T-helper 2 cell treated with Interferon-gamma antibody and Interleukin-4, amounts not matched to agents 100 ng/mL and 5 ng/mL, for 36 hours (primary cell): ENCODE results near the gene ARHGEF19. TPM values are rescaled to one million over a fixed set of nuclear protein-coding genes. Genes with fewer than 3 reads are reported as not detected.
"Not testable (repeated sequence)": the region's sequence is repeated elsewhere in the genome, so short reads cannot be mapped to it uniquely, and the experiment has no call there.

Experiments
- intact Hi-C: fragments of 100-400 bp; cut with micrococcal nuclease; formaldehyde crosslinking; loops from one replicate; pipeline ENCODE4 v1.15.1; 2023
- total RNA-seq: library from RNA; stranded (reverse); gene quantifications from 2 replicates; pipeline ENCODE4 v1.2.3, GENCODE V29; 2022

The ARHGEF19 gene
- 9.5 and 10.1 TPM in 2 replicates for total RNA-seq

DNA sequence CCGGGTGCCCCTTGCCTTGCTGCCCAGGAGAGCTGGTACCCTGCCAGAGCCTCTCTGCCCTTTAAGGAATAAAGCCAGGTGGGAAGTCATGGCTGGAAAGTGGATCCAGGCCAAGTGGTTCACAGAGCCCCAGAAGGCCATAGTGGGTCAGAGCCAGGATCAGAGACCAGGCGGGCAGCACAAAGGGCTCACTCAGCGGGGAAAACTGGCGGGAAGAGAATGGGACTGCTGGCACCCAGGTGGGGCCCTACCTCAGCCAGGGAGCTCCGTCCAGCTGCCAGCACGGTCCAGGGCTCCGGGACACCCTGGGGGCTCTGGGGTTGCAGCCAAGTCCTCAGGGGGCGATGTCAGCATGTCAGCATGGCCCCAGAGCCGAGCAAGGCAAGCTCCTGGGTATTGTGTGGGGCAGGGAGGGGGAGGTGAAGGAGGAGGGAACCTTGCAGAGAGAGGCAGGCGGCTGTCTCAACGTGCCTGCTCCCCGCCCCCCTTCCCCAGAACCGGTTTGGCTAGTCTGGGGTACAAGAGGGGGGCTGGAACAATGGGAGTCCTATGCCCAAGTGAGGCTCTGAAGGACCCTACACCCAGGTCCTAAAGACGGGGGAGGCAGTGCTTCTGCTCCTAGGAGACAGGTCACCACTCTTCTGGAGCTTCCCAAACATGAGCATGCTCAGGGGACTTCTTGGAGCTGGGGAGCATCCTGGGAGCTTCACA is at the start of gene ARHGEF19:
TSS of gene ARHGEF19 (minus strand) at position 402 of the 711 bp plus-strand sequence. CDS start 3,598 bp downstream, outside the sequence.
- intact Hi-C loops = no loop called here

DNA sequence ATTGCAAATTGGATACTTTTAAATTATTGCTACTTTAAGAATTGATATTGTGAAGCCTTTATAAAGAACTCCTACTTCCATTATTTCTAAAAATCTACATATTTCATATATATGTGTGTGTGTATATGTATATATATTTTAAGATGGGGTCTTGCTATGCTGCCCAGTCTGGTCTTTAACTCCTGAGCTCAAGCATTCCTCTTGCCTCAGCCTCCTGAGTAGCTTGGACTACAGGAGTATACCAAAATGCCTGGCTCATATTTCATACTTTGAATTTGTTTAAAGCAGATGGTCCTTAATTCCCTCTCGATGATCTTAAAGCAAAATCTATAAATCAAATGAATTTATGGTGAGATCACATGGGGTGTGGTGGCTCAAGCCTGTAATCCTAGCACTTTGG is 49.6 kb upstream of the ARHGEF19 start:
- intact Hi-C loops = no loop called here

DNA sequence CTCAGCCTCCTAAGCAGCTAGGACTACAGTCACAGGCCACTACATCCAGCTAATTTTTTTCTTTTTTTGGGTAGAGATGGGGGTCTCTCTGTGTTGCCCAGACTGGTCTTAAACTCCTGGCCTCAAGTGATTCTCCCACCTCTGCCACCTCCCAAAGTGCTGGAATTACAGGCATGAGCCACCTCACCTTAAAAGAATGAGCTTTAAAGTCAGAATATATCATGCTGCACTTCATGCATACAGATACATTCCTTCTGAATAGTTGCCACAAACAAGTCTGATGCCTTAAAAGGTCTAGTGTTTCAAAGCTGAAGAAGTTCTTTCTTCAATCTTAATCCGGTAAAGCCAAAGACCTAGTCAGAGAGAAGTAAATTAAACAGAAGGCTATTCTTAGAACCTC is 48.4 kb upstream of the ARHGEF19 start:
- intact Hi-C loops = no loop called here

DNA sequence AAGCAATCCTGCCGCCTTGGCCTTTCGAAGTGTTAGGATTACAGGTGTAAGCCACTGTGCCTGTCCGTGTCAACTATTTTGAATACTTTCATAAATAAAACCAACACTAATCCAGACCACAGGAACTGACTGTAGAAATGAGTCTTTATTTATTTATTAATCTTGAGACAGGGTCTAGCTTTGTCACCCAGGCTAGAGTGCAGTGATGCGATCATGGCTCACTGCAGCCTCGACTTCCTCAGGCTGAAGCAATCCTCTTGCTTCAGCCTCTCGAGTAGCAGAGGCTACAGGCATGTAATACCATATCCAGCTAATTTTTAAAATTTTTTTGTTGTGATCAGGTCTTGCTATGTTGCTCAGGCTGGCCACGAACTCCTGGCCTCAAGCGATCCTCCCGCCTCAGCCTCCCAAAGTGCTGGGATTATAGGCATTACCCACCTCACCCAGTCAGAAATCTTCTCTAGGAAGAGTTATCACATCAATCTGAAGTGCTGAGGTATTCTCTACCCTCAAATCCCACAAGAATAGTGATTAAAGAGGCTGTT is 46.2 kb upstream of the ARHGEF19 start:
- intact Hi-C loops = no loop called here

GRCh38 chr1:16257968-16258367 is 45.5 kb upstream of the ARHGEF19 start:
- intact Hi-C loops = no loop called here

DNA sequence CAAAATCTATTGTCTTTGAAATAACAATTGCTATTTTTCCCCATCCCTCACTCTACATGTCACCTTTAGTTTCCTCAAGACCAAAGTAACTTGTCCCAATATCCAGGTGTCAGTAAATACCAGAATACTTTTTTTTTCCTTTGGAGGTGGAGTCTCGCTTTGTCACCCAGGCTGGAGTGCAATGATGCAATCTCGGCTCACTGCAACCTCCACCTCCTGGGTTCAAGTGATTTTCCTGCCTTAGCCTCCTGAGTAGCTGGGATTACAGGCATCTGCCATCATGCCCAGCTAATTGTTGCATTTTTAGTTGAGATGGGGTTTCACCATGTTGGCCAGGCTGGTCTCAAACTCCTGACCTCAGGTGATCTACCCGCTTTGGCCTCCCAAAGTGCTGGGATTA is 45.1 kb upstream of the ARHGEF19 start:
- intact Hi-C loops = not testable (repeated sequence)

- intact Hi-C loops = no loop called here
Measured at GRCh38 chr1:16256478-16256877, 44.0 kb upstream of the ARHGEF19 start.

- intact Hi-C loops = no loop called here
Measured at GRCh38 chr1:16254263-16254928, 41.9 kb upstream of the ARHGEF19 start.

- intact Hi-C loops = no loop called here
Measured at GRCh38 chr1:16253332-16253922, 41.0 kb upstream of the ARHGEF19 start.

DNA sequence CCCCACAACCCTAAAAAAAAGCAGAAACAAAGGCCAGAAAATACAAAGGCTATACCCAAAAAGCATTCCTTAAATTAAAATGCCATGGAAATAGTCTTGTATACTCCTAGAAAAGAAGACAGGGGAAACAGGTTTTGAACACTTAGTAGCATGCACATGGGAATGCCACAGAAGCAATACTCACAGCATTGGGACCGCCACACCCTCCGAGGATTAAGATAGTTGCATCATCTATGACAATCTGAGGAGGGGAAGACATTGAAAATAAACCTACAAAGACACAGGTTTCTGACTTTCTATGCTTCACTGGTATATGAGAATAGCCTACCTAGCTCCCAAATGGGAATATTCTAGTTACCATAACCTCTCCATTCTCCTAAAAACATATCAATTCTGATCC is 40.5 kb upstream of the ARHGEF19 start:
- intact Hi-C loops = no loop called here

- intact Hi-C loops = no loop called here
Measured at GRCh38 chr1:16251381-16251780, 38.9 kb upstream of the ARHGEF19 start.

DNA sequence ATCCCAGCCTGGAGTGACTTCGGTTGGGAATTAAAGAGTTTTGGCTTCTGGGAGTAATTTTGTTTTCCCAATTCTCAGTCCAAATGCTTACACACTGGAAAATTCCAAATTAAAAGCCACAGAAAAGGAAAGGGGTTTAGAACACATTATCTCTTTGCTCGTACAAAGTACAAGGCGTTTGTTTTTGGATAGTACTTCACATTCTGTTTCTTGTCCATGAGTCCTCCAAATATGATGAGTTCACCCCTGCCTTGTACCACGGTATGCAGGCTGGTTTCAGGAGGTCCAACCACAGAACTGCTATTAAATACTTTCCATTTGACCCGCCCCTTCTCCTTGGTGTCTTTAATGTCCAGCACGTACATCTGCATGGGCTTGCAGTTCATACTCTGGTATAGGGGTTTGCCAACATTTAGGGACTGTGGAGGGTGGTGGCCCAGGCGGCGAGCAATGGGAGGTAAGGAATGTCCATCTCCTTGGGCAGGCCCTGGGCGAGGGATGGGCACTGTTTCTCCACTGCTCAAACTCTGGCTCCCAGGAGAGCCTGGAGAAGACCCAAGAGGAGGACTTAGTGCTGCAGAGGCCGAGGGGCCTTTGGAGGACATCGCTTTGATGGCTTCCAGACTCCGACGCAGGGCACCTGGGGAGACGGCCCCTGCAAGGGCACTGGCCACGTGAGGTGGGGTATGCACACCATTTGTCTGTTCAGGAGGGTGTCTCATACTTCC is 38.2 kb upstream of the ARHGEF19 start:
- intact Hi-C loops = no loop called here

DNA sequence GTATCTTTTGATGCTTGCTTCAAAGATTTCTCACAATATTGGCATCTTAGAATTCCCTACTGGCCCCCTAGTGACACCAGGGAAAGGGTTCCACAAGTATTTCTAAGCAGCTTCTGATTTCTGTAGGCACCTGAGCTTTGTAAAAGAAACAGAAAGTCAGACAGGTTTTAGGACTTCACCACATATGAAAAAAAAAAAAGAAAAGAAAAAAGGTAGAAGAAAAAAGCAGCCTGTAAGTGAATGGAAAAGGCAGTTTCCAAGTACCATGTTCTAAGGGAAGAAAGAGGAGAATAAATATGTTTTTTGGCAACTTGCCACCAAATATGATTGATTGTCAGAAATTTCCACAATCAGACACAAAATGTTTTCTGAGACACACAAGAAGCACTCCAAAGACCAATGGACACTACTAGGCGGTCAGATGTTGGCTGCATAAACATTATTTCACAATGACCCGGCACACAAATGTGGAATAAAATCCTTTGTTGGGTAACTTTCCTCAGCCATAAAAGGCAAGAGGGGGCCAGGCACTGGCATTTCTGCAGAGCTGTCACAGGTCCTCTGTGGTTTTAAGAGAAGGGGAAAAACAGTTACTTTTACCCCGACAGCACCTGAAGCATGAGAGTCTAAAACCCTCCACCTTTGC is 37.3 kb upstream of the ARHGEF19 start:
- intact Hi-C loops = no loop called here

GRCh38 chr1:16248603-16249516 is 36.4 kb upstream of the ARHGEF19 start:
- intact Hi-C loops = no loop called here

- intact Hi-C loops = no loop called here
Measured at GRCh38 chr1:16248007-16248436, 35.6 kb upstream of the ARHGEF19 start.

- intact Hi-C loops = no loop called here
Measured at GRCh38 chr1:16247441-16247840, 35.0 kb upstream of the ARHGEF19 start.

- intact Hi-C loops = no loop called here
Measured at GRCh38 chr1:16246961-16247360, 34.5 kb upstream of the ARHGEF19 start.

- intact Hi-C loops = not testable (repeated sequence)
Measured at GRCh38 chr1:16246239-16246638, 33.8 kb upstream of the ARHGEF19 start.

GRCh38 chr1:16245476-16246196 is 33.2 kb upstream of the ARHGEF19 start:
- intact Hi-C loops = loop anchor here (2.0 kb wide), 2 partner anchors 39 to 59 kb away; no protein-coding TSS in a partner anchor
